Peyer's patch (tissue), 4 donors: ENCODE measurements around the gene WBP2. TPM values are rescaled to one million over a fixed set of nuclear protein-coding genes. Genes with fewer than 3 reads are reported as not detected.

Source experiments
- DNase-seq, 3 donors: peaks; one replicate each; pipeline ENCODE4 v3.0.0-alpha.2; 2017 to 2019
- H3K27ac ChIP-seq, 4 donors: fragments of 200-600 bp; sonication (generic); one replicate each; pipeline ENCODE4 v1.5.1; 2016 to 2019
- H3K27me3 ChIP-seq, 2 donors: fragments of 200-600 bp; sonication (generic); one replicate each; pipeline ENCODE4 v1.5.1; 2019
- H3K36me3 ChIP-seq, 3 donors: fragments of 200-600 bp; sonication (generic); one replicate each; pipeline ENCODE4 v1.5.1; 2016 to 2019
- H3K4me1 ChIP-seq, 4 donors: fragments of 200-600 bp; sonication (generic); one replicate each; pipeline ENCODE4 v1.5.1; 2016 to 2019
- H3K4me3 ChIP-seq, 4 donors: fragments of 200-600 bp; sonication (generic); 1 replicate in 3 of 4; 2 replicates in 1 of 4; pipeline ENCODE4 v1.5.1; 2016 to 2019; ENCODE audit warnings: mild to moderate bottlenecking in 1 of 4
- H3K9me3 ChIP-seq, 4 donors: fragments of 200-600 bp; sonication (generic); one replicate each; pipeline ENCODE4 v1.5.1; 2016 to 2019; ENCODE audit warnings: mild to moderate bottlenecking in 1 of 4
- POLR2A ChIP-seq, 2 donors: fragments of 450-650 bp; IDR thresholded peaks; one replicate each; pipeline ENCODE4 v1.5.1; 2017; ENCODE audit warnings: antibody characterized with exemption in 2 of 2, mild to moderate bottlenecking in 2 of 2, moderate library complexity in 2 of 2
- total RNA-seq, 4 donors: library from RNA; depleted of rRNA; stranded (reverse); fragments of >200 nt; gene quantifications; one replicate each; pipeline ENCODE4 v1.1.0, GENCODE V29; 2016
- TF ChIP-seq, protein P1 (sequence below), 6 experiments: fragments of 450-650 bp in 4 of 6; fragments of 200-600 bp in 2 of 6; sonication (generic) in 1 of 6; IDR thresholded peaks; one replicate each; pipeline ENCODE4 v1.5.1; 2017 to 2019; ENCODE audit warnings: antibody characterized with exemption in 6 of 6, mild to moderate bottlenecking in 3 of 6, moderate library complexity in 1 of 6

The WBP2 gene
- total RNA-seq, 4 donors from 2014 or later, result 45.4 to 61.4 (median 53.7) TPM

DNA sequence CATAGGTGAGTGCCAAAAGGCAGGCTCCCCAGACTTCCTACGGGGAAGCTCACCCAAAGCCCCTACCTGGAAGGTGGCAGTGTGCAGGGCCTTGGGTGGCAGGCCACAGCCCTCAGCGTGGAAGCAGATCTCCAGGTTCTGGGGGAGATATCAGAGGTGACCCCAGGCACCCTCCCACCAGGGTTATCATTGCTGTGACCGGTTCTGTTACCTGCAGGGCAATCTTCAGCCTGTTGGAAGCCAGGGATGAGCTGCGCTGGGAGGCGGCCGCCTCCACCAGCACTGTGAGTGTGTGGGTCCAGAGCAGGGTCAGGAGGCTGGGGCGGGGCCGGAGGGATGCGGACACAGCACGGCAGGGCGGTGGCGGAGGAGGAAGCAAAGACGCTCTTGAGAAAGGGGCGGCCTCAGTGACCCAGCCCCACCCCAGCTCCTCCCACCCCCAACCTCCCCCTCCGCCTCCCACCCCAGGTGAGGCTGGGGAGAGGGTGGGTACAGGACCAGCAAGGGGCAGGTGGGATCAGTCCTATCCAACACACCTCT, 24.0 kb downstream of the WBP2 start:
- Histone ChIP-seq H3K36me3 (peaks cover 0 to 18% (median 0%) of the 10 kb centered on the region in 3 donors), H3K4me1 (peaks cover 0 to 33% (median 9%) of the 10 kb centered on the region in 4 donors), H3K9me3 (no peaks in the 10 kb centered on the region), H3K27me3 (no peaks in the 10 kb centered on the region), H3K27ac (peak overlapping the region in 1 of 4 donors; percentile 26), H3K4me3 (peak overlapping the region in 1 of 4 donors; percentile 27)
- TF ChIP-seq POLR2A (IDR thresholded peaks at IDR 0.05), result no peak
- TF ChIP-seq, protein P1, sequence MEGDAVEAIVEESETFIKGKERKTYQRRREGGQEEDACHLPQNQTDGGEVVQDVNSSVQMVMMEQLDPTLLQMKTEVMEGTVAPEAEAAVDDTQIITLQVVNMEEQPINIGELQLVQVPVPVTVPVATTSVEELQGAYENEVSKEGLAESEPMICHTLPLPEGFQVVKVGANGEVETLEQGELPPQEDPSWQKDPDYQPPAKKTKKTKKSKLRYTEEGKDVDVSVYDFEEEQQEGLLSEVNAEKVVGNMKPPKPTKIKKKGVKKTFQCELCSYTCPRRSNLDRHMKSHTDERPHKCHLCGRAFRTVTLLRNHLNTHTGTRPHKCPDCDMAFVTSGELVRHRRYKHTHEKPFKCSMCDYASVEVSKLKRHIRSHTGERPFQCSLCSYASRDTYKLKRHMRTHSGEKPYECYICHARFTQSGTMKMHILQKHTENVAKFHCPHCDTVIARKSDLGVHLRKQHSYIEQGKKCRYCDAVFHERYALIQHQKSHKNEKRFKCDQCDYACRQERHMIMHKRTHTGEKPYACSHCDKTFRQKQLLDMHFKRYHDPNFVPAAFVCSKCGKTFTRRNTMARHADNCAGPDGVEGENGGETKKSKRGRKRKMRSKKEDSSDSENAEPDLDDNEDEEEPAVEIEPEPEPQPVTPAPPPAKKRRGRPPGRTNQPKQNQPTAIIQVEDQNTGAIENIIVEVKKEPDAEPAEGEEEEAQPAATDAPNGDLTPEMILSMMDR (IDR thresholded peaks at IDR 0.05), result no peak
- DNase-seq, result no peak

DNA sequence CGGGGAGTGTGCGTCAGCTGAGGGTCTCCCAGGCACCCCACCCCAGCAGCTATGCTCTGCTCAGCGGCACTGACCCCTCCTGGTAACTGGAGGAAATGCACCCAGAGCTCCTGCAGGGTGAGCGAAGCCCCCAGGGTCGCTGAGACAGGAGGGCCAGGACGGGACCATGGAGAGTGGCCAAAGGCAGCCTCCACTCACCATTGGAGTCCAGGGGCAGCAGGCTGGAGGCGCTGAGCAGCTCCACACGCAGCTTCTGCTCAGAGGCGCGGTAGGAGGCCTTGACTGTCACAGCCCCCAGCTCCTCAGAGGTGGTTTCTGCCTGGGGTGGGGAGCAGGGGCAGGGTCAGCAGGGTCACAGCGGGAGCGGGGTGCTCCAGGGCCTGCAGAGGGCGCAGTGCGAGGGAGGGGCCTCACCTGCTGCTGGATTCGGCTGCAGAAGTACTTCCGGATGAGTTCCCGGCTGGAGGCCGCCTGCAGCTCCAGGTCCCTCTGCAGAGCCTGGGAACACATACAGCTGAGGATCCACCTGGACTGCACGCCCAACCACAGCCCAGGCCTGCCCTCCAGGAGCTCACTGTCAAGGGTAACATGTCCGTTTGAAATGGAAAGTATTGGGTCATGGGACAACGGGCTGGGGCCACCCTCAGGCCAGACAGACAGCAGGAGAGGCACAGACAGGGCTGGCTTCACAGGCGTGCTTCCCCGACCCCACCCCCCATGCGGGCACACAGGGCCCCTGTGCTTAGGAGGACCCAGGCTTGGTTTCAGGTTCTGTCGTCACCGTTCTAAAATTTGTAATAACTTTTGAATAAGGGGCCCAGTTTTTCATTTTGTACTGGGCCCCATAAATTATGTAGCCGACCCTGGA, 24.7 kb downstream of the WBP2 start:
- Histone ChIP-seq H3K27me3 (no peaks in the 10 kb centered on the region), H3K36me3 (peaks cover 0 to 17% (median 0%) of the 10 kb centered on the region in 3 donors), H3K4me1 (peaks cover 0 to 33% (median 9%) of the 10 kb centered on the region in 4 donors), H3K4me3 (peak overlapping the region in 2 of 4 donors; percentile 11 to 27), H3K9me3 (no peaks in the 10 kb centered on the region), H3K27ac (no peak overlapping the region)
- TF ChIP-seq, protein P1 (IDR thresholded peaks at IDR 0.05), result peak in 4 of 6 experiments; percentile 44 to 75 (median 64)
- TF ChIP-seq POLR2A (IDR thresholded peaks at IDR 0.05), result peak; percentile 15 to 33
- peak in 2 of 3 donors; percentile 72 to 80 for DNase-seq

DNA sequence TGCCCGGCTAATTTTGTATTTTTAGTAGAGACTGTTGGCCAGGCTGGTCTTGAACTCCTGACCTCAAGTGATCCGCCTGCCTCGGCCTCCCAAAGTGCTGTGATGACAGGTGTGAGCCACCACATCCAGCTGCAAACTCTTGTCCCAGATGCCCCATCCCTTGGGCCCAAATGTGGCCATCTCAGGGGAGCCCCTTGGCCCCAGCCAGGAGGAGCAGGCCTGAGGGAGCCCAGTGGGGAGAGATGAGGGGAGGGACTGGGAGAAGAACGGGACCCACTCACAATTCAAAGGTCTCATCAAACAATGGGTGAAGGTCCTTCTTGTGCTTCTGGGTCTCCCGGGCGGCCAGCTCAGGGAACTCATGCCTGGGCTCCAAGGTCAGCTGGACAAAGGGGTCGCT, 25.4 kb downstream of the WBP2 start:
- no peak for DNase-seq
- Histone ChIP-seq H3K27me3 (no peaks in the 10 kb centered on the region), H3K9me3 (no peaks in the 10 kb centered on the region), H3K4me1 (peaks cover 0 to 33% (median 9%) of the 10 kb centered on the region in 4 donors), H3K4me3 (no peak overlapping the region), H3K27ac (no peak overlapping the region), H3K36me3 (peaks cover 0 to 23% (median 0%) of the 10 kb centered on the region in 3 donors)
- TF ChIP-seq POLR2A (IDR thresholded peaks at IDR 0.05), result no peak
- TF ChIP-seq, protein P1 (IDR thresholded peaks at IDR 0.05), result no peak

DNA sequence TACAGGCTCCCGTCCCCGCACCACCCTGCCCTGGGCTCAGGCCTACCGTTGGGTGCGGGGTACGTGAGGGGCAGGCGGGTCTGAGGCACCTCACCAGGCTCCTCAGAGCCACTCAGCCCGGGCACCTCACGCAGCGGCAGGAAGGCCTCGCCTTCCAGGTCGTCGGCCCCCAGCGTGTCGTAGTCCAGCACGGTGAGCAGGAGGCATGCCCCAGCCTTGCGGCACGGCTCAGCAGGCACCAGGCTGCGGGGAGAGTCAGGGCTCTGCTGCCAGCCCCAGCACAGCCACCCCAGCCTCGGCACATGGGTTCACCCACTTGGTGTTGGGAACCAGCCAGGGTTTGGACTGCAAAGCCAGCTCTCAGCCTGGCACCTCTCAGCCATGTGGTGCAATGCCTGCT, 26.4 kb downstream of the WBP2 start:
- Histone ChIP-seq H3K9me3 (no peaks in the 10 kb centered on the region), H3K27me3 (no peaks in the 10 kb centered on the region), H3K4me1 (peaks cover 0 to 31% (median 9%) of the 10 kb centered on the region in 4 donors), H3K4me3 (no peak overlapping the region), H3K36me3 (peaks cover 0 to 28% (median 0%) of the 10 kb centered on the region in 3 donors), H3K27ac (no peak overlapping the region)
- no peak for TF ChIP-seq POLR2A (IDR thresholded peaks at IDR 0.05)
- TF ChIP-seq, protein P1 (IDR thresholded peaks at IDR 0.05), result no peak
- DNase-seq, result no peak

DNA sequence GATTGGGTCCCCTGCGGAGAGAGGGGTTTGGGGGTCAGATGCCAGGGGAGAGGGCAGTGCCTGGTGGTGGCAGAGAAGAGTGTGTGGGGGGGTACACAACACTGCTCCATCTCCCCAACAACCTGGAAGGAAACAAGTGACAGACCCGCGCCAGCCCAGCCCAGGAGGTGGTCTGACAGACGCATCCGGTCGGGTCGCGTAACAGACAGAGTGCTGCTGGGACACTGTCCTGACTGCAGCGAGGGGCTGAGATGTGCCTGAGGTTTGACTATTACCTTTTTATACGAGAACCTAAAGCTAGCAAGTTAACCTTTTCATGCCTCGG, 27.1 kb downstream of the WBP2 start:
- H3K27ac ChIP-seq, result peak overlapping the region; percentile 32 to 79 (median 64)

More for the DNA sequence above, 27.1 kb downstream of the WBP2 start:
- TF ChIP-seq, protein P1 (IDR thresholded peaks at IDR 0.05), result no peak
- Histone ChIP-seq H3K4me1 (peaks cover 0 to 26% (median 9%) of the 10 kb centered on the region in 4 donors), H3K4me3 (peak overlapping the region; percentile 14 to 41 (median 37)), H3K27me3 (no peaks in the 10 kb centered on the region), H3K36me3 (peaks cover 0 to 35% (median 0%) of the 10 kb centered on the region in 3 donors), H3K9me3 (no peaks in the 10 kb centered on the region)
- DNase-seq, result peak in 1 of 3 donors; percentile 33
